OCI-LY1 (cell line): ENCODE data around the gene PHF14.
A peak's percentile ranks its signal among the peaks of the same experiment; 100 is the strongest.
"Not testable (repeated sequence)": the region's sequence is repeated elsewhere in the genome, so short reads cannot be mapped to it uniquely, and the experiment has no call there.

ENCODE experiments used
- H2AFZ ChIP-seq: fragments of 200-600 bp; sonication (generic), shearing (Covaris generic); 2 replicates; pipeline ENCODE4 v1.6.0; 2014; ENCODE audit warnings: antibody characterized with exemption, mild to moderate bottlenecking, low read length
- H3F3A ChIP-seq: fragments of 200-600 bp; sonication (generic), shearing (Covaris generic); 2 replicates; pipeline ENCODE4 v1.6.0; 2014; ENCODE audit warnings: mild to moderate bottlenecking, antibody characterized with exemption, low read length, moderate library complexity; ENCODE audit not compliant: insufficient read depth
- H3K27ac ChIP-seq: fragments of 200-600 bp; sonication (generic); 2 replicates; pipeline ENCODE4 v1.5.1; 2014; ENCODE audit warnings: low read length, mixed run types, mild to moderate bottlenecking, low read depth; ENCODE audit not compliant: poor library complexity, severe bottlenecking
- H3K27me3 ChIP-seq: fragments of 200-600 bp; sonication (generic); 2 replicates; pipeline ENCODE4 v1.6.0; 2014; ENCODE audit warnings: antibody characterized with exemption, mild to moderate bottlenecking, low read length, moderate library complexity; ENCODE audit not compliant: insufficient read depth
- H3K36me3 ChIP-seq: fragments of 200-600 bp; sonication (generic); 2 replicates; pipeline ENCODE4 v1.6.1; 2014; ENCODE audit warnings: mild to moderate bottlenecking, antibody characterized with exemption, low read length, moderate library complexity, mixed read lengths; ENCODE audit not compliant: insufficient read depth
- H3K4me1 ChIP-seq: fragments of 200-600 bp; sonication (generic); 2 replicates; pipeline ENCODE4 v1.5.1; 2014; ENCODE audit warnings: mild to moderate bottlenecking, low read length, moderate library complexity; ENCODE audit not compliant: insufficient read depth, severe bottlenecking
- H3K4me2 ChIP-seq: fragments of 200-600 bp; sonication (generic), shearing (Covaris generic); 2 replicates; pipeline ENCODE4 v1.6.1; 2014; ENCODE audit warnings: low read length
- H3K4me3 ChIP-seq: fragments of 200-600 bp; sonication (generic); 2 replicates; pipeline ENCODE4 v1.5.1; 2014; ENCODE audit warnings: low read length, low read depth, mild to moderate bottlenecking, mixed read lengths; ENCODE audit not compliant: poor library complexity, severe bottlenecking
- H3K79me2 ChIP-seq: fragments of 200-600 bp; shearing (Covaris generic); 2 replicates; pipeline ENCODE4 v1.6.1; 2016; ENCODE audit warnings: mixed run types, low read length, mixed read lengths; ENCODE audit not compliant: insufficient read depth
- H3K9ac ChIP-seq: fragments of 200-600 bp; sonication (generic), shearing (Covaris generic); 2 replicates; pipeline ENCODE4 v1.6.1; 2014; ENCODE audit warnings: mild to moderate bottlenecking, low read length, mixed read lengths
- H3K9me2 ChIP-seq: fragments of 200-600 bp; sonication (generic), shearing (Covaris generic); 2 replicates; pipeline ENCODE4 v1.6.1; 2014; ENCODE audit warnings: low read depth, mild to moderate bottlenecking, low read length, mixed read lengths
- H3K9me3 ChIP-seq: fragments of 200-600 bp; shearing (Covaris generic); 2 replicates; pipeline ENCODE4 v1.6.1; 2014; ENCODE audit warnings: low read length, mixed read lengths
- H4K20me1 ChIP-seq: fragments of 200-600 bp; sonication (generic), shearing (Covaris generic); 2 replicates; pipeline ENCODE4 v1.6.0; 2016; ENCODE audit warnings: mild to moderate bottlenecking, low read length; ENCODE audit not compliant: insufficient read depth
- CTCF ChIP-seq: fragments of 200-600 bp; sonication (generic), shearing (Covaris generic); IDR thresholded peaks from 2 replicates; pipeline ENCODE4 v1.5.1; 2017; ENCODE audit warnings: mild to moderate bottlenecking, antibody characterized with exemption, low read length, moderate library complexity, mixed read lengths
- EZH2 ChIP-seq: fragments of 200-600 bp; sonication (generic), shearing (Covaris generic); IDR thresholded peaks from 2 replicates; pipeline ENCODE4 v1.8.0; 2017; ENCODE audit warnings: borderline replicate concordance, mixed run types, mild to moderate bottlenecking, antibody characterized with exemption, low read length, moderate library complexity, mixed read lengths

The PHF14 gene

GRCh38 chr7:10939911-10940703 is 33.6 kb upstream of the PHF14 start:
- peaks cover 31% of the 10 kb centered on the region for H3K4me1 ChIP-seq

GRCh38 chr7:10940704-10941355 is 32.8 kb upstream of the PHF14 start:
- Histone ChIP-seq H3K36me3 (peaks cover 28% of the 10 kb centered on the region), H3K9ac (peak overlapping the region; percentile 74), H3K9me3 (no peaks in the 10 kb centered on the region), H3K9me2 (no peaks in the 10 kb centered on the region), H3K4me2 (peak overlapping the region; percentile 89), H4K20me1 (no peaks in the 10 kb centered on the region), H2AFZ (peak overlapping the region; percentile 62), H3K79me2 (peaks cover 26% of the 10 kb centered on the region), H3K4me3 (peak overlapping the region; percentile 80), H3F3A (no peaks in the 10 kb centered on the region), H3K27me3 (no peaks in the 10 kb centered on the region), H3K4me1 (peaks cover 31% of the 10 kb centered on the region), H3K27ac (peak overlapping the region; percentile 93)
- TF ChIP-seq EZH2 = no peak
- no peak for TF ChIP-seq CTCF

More at GRCh38 chr7:10939911-10940703, 33.6 kb upstream of the PHF14 start:
- no peak overlapping the region for H2AFZ ChIP-seq
- peaks cover 36% of the 10 kb centered on the region for H3K36me3 ChIP-seq
- H3K9ac ChIP-seq = peak overlapping the region; percentile 92
- H3K4me2 ChIP-seq = peak overlapping the region; percentile 89
- H3F3A ChIP-seq = no peaks in the 10 kb centered on the region
- no peaks in the 10 kb centered on the region for H3K9me2 ChIP-seq
- H3K9me3 ChIP-seq = no peaks in the 10 kb centered on the region
- peak overlapping the region; percentile 93 for H3K27ac ChIP-seq
- H4K20me1 ChIP-seq = no peaks in the 10 kb centered on the region
- H3K79me2 ChIP-seq = peaks cover 26% of the 10 kb centered on the region
- no peaks in the 10 kb centered on the region for H3K27me3 ChIP-seq
- H3K4me3 ChIP-seq = peak overlapping the region; percentile 80
- TF ChIP-seq CTCF (no peak), EZH2 (no peak)

- H3K9ac ChIP-seq = no peak overlapping the region
- no peaks in the 10 kb centered on the region for H3K27me3 ChIP-seq
- no peaks in the 10 kb centered on the region for H4K20me1 ChIP-seq
- no peaks in the 10 kb centered on the region for H3K9me3 ChIP-seq
- no peaks in the 10 kb centered on the region for H3K9me2 ChIP-seq
- H3K4me3 ChIP-seq = no peak overlapping the region
- no peak overlapping the region for H3K4me2 ChIP-seq
- no peak overlapping the region for H3K27ac ChIP-seq
- no peaks in the 10 kb centered on the region; the same call in 1 of the 2 replicates for H3K36me3 ChIP-seq
- no peak overlapping the region for H2AFZ ChIP-seq
- TF ChIP-seq CTCF (no peak), EZH2 (no peak)
- H3K79me2 ChIP-seq = no peaks in the 10 kb centered on the region
- no peaks in the 10 kb centered on the region for H3K4me1 ChIP-seq
- no peaks in the 10 kb centered on the region for H3F3A ChIP-seq
These were observed 23.2 kb upstream of the PHF14 start for GRCh38 chr7:10950494-10950893.

- not testable (repeated sequence) for H2AFZ ChIP-seq, H3K4me3 ChIP-seq, H3K27me3 ChIP-seq, H3K36me3 ChIP-seq, H3K27ac ChIP-seq, H3K9me2 ChIP-seq, H3K9ac ChIP-seq, H3K79me2 ChIP-seq, H3K9me3 ChIP-seq, H3K4me1 ChIP-seq, H4K20me1 ChIP-seq, H3F3A ChIP-seq, H3K4me2 ChIP-seq
These were observed 22.6 kb upstream of the PHF14 start for GRCh38 chr7:10950974-10951578.
